Activated naive CD8-positive, alpha-beta T cell (primary cell): ENCODE data around the gene OGFR.

Experiments
- H3K27ac Mint-ChIP-seq: one replicate; pipeline ENCODE4 v1.8.0; 2021; ENCODE audit warnings: mixed read lengths
- H3K27me3 Mint-ChIP-seq: one replicate; pipeline ENCODE4 v1.8.0; 2021; ENCODE audit warnings: mixed read lengths
- H3K36me3 Mint-ChIP-seq: one replicate; pipeline ENCODE4 v1.8.0; 2021; ENCODE audit warnings: mixed read lengths
- H3K4me1 Mint-ChIP-seq: one replicate; pipeline ENCODE4 v1.8.0; 2021; ENCODE audit warnings: low read depth, mixed read lengths
- H3K4me3 Mint-ChIP-seq: one replicate; pipeline ENCODE4 v1.8.0; 2021; ENCODE audit warnings: mild to moderate bottlenecking, mixed read lengths
- H3K9me3 Mint-ChIP-seq: one replicate; pipeline ENCODE4 v1.8.0; 2021; ENCODE audit warnings: low read depth, mixed read lengths

OGFR gene

DNA sequence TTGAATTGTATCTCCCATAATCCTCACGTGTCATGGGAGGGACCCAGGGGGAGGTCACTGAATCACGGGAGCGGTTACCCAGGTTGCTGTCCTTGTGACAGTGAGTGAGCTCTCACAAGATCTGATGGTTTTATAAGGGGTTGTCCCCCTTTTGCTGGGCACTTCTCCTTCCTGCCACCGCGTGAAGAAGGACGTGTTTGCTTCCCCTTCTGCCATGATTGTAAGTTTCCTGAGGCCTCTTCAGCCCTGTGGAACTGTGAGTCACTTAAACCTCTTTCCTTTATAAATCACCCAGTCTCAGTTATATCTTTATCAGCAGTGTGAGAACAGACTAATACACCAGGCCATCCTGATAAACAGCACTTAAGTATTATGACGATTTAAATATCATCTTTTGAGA is 17.3 kb upstream of the OGFR start:
- Mint-ChIP-seq H3K27ac (no peak overlapping the region), H3K27me3 (no peaks in the 10 kb centered on the region)

DNA sequence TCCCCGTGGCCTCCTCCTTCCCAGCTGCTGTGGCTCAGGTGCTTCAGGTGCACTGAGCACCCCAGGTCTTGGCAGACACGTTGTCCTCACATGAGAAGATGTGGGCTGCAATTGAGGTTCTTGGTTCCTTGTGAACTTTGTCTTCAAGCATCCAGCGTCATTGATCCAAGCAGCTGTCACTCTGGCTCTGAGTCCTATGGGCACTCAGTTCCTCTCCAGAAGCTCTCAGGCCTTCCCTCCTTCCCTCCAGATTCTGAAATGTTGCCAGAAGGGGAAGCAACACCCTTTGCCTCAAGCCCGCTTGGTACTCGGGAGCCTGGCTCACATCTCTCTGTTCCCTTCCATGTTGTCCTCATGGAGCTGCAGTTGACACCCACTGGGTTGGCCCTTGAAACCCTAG is 16.8 kb upstream of the OGFR start:
- no peak overlapping the region for H3K27ac Mint-ChIP-seq
- H3K4me3 Mint-ChIP-seq, result no peak overlapping the region
- peaks cover 17% of the 10 kb centered on the region for H3K4me1 Mint-ChIP-seq
- no peaks in the 10 kb centered on the region for H3K27me3 Mint-ChIP-seq
- no peaks in the 10 kb centered on the region for H3K9me3 Mint-ChIP-seq
- H3K36me3 Mint-ChIP-seq, result no peaks in the 10 kb centered on the region

More for the DNA sequence above, 17.3 kb upstream of the OGFR start:
- Mint-ChIP-seq H3K4me1 (peaks cover 18% of the 10 kb centered on the region), H3K4me3 (no peak overlapping the region), H3K9me3 (no peaks in the 10 kb centered on the region), H3K36me3 (no peaks in the 10 kb centered on the region)

DNA sequence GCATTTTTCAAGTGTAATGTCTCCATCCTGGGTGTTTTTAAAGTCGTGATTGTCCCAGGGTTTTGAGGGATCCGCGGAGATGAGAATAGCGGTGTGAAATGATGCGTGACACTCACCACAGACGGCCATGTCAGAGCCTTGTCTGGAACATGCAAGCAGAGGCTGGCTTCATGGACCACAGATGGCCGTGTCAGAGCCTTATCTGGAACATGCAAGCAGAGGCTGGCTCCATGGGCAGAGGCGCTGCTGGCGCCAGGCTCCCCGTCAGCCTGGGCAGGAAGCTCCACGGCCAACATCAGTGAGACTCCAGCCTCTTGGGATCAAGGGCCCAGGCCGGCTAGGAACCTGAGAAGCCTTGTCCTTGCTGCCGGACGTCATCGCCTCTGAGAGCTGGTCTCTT is 16.0 kb upstream of the OGFR start:
- Mint-ChIP-seq H3K27me3 (no peaks in the 10 kb centered on the region), H3K4me3 (no peak overlapping the region), H3K9me3 (no peaks in the 10 kb centered on the region), H3K4me1 (peaks cover 25% of the 10 kb centered on the region), H3K36me3 (no peaks in the 10 kb centered on the region), H3K27ac (no peak overlapping the region)

DNA sequence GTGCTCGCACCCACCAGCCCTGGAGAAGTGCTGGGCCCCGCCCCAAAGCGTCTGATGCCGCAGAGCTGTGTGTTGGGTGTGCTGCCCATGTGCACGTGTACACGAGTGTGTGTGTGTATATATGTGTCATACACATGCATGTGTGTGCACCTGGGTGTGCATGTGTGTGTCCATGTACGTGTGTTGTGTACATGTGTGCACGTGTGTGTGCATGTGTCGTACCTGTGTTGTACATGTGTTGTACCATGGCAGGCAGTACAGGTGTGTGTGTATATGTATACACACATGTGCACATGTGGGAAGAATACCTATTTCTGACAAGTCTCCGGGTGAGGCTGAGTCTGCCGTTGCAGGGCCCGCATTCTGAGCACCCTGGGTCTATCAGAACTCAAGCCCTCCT is 14.6 kb upstream of the OGFR start:
- no peaks in the 10 kb centered on the region for H3K36me3 Mint-ChIP-seq
- H3K27ac Mint-ChIP-seq, result no peak overlapping the region
- H3K9me3 Mint-ChIP-seq, result no peaks in the 10 kb centered on the region
- H3K27me3 Mint-ChIP-seq, result no peaks in the 10 kb centered on the region
- no peak overlapping the region for H3K4me3 Mint-ChIP-seq
- peaks cover 30% of the 10 kb centered on the region for H3K4me1 Mint-ChIP-seq

DNA sequence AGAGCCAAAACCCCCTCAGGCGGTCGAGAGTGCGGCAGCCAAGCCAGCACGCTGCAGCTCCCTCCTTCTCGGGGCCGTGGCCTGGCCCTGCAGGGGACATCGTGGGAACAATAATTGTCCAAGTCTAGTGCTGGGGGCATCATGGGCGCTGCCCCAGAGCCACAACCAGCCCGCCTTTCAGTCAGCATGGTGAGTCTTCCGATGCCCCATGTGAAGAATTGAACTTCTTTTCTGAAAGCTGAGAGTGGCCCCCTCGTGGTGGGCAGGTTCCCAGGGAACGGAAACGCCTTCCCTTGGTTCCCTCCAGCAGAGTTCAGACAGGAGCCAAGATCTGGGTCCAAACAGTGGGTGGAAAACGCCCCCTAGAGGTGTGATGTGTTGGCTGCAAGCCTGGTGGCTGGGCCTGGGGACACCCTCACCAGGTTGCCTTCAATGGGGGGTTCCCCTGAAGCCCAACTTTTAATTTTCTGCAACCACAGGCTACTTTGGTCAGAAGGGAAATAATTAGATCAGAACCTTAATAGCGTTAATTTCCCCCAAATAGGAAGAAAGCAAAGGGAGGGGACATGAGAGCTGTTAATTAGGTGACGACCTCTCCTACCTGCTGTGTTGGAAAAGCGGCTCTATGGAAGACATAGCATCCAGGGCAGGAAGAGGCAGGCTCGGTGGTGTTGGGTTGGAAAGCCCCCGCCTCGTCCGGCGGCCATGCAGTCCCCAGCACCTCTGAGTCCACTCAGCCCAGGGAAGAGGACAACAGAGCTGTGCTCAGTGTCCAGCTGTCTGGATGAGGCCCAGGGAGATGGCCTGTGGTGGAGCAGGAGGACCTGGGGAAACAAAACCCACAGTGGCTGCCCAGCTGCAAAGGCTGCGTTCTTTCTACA is 13.1 kb upstream of the OGFR start:
- H3K9me3 Mint-ChIP-seq, result no peaks in the 10 kb centered on the region
- no peaks in the 10 kb centered on the region for H3K36me3 Mint-ChIP-seq
- peak overlapping the region; percentile 22 for H3K27ac Mint-ChIP-seq
- peak overlapping the region; percentile 30 for H3K4me3 Mint-ChIP-seq
- H3K27me3 Mint-ChIP-seq, result no peaks in the 10 kb centered on the region
- peaks cover 32% of the 10 kb centered on the region for H3K4me1 Mint-ChIP-seq

DNA sequence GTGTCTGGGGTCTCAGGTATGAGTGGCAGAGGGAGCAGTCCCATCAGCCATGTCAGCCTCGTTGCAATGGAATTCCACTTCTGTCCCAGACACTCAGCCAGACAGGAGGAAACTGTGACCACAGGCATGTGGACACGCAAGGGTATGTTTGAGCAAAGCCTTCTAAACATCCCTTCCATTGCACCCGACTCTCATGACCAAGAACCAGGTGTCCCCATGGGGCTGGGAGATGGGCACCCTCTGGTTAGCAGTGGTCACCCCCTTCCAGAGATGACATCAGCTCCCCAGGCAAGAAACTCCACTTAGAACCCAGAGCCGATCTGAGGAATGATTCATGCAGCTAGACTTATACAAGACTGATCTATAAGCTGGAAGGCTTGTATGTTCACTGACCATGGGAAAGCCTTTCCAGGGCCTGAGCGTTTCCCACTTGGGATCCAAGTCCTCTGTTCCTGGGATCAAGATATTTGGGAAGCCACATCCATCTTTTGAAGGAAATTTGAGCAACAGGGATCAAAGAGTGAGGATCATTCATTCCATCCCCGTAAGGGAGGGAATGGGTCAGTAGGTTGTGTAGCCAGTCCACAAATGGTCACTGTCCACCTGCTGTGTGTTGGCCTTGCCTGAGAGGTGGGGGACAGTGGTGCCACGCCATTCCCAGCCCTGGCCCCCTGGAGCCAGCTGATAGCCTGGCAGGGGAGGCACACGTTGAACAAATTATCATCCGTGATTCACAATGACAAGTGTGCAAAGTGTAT is 12.3 kb upstream of the OGFR start:
- Mint-ChIP-seq H3K9me3 (no peaks in the 10 kb centered on the region), H3K4me3 (no peak overlapping the region), H3K4me1 (peaks cover 30% of the 10 kb centered on the region), H3K36me3 (no peaks in the 10 kb centered on the region), H3K27me3 (no peaks in the 10 kb centered on the region), H3K27ac (no peak overlapping the region)

DNA sequence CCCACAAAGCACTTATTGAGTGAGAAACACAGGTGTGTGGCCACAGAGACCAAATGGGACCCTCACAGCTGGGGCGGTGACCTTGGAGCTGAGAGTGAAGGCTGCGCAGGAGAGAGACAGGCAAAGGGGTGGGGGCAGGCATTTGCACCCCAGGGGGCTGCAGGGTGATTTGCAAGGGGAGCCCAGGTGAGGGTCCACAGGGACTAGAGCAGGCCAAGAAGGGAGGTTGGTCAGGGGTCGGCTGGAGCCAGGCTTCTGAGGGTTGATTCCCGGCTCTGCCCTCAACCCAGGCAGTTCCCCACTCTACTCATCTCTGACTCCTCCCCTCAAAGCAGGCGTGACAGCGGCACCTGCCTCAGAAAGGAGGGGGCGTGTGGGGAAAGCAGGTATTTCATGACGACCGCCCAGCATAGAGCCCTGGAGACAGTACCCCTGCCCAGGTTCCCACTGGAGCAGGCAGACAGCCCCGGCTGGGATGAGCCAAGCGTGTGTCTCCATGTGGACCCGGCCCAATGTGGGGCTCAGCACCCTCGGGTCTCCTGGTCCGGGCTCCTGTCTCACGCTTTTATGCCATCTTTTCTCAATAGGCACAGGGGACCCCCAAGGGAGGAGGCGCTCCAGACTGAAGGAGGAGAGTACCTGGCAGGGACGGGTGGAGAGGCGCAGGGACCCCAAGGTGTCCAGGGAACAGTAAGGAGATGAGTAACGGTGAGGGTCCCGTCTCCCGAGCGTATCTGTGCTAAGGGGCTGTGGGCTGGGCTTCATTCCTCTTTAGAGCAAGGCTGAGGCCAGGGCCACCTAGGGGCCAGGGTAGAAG is 11.5 kb upstream of the OGFR start:
- Mint-ChIP-seq H3K4me1 (peaks cover 32% of the 10 kb centered on the region), H3K4me3 (peak overlapping the region; percentile 69), H3K9me3 (no peaks in the 10 kb centered on the region), H3K36me3 (no peaks in the 10 kb centered on the region), H3K27ac (peak overlapping the region; percentile 78), H3K27me3 (no peaks in the 10 kb centered on the region)

DNA sequence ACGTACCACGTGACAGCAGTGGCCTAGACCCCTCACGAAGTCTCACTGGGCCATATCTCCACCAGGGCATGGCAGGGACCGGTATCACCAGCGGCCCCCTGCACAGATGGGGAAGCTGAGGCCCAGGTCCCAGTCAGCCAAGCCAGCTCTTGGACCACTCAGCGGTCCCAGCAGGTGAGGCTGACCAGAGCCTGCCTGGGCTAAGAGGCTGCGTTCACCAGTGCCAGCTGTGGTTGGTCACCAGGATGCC is 11.0 kb upstream of the OGFR start:
- Mint-ChIP-seq H3K9me3 (no peaks in the 10 kb centered on the region), H3K4me3 (peak overlapping the region; percentile 69), H3K36me3 (no peaks in the 10 kb centered on the region), H3K27me3 (no peaks in the 10 kb centered on the region), H3K4me1 (peaks cover 36% of the 10 kb centered on the region), H3K27ac (peak overlapping the region; percentile 78)

DNA sequence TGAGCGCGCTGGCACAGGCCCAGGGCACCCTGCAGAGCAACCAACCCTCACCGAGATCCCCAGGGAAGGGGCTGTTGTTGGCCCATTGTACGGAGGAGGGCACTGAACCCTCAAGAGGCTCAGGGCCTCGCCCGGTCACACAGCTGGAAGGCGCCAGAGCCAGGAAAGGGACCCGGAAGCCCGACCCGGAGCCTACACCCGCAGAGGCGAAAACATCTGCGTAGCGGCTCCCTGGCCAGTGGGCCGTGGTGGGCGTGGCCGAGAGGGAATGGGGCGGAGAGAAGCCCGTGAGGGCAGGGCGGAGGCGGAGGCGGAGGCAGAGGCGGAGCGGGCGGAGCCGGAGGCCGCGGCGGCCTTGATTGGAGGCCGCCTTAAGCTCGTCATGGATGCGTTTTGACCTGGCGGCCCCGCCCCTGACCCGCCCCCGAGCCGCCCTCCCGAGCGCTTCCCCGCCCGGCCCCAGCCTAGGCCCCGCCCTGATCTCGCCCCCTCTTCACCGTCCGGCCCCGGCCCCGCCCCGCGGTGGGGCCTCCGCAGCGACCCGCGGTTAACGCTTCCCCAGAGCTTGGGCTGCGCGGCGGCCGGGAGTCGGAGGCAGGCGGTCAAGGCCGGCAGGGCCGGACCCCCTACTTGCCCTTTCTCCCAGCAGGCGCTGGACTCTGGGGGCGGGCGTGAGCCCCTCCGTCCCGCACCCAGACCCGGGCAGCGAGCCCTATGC is 10.5 kb upstream of the OGFR start:
- Mint-ChIP-seq H3K9me3 (no peaks in the 10 kb centered on the region), H3K27me3 (no peaks in the 10 kb centered on the region), H3K4me1 (peaks cover 37% of the 10 kb centered on the region), H3K27ac (peak overlapping the region; percentile 86), H3K36me3 (no peaks in the 10 kb centered on the region), H3K4me3 (peak overlapping the region; percentile 91)

DNA sequence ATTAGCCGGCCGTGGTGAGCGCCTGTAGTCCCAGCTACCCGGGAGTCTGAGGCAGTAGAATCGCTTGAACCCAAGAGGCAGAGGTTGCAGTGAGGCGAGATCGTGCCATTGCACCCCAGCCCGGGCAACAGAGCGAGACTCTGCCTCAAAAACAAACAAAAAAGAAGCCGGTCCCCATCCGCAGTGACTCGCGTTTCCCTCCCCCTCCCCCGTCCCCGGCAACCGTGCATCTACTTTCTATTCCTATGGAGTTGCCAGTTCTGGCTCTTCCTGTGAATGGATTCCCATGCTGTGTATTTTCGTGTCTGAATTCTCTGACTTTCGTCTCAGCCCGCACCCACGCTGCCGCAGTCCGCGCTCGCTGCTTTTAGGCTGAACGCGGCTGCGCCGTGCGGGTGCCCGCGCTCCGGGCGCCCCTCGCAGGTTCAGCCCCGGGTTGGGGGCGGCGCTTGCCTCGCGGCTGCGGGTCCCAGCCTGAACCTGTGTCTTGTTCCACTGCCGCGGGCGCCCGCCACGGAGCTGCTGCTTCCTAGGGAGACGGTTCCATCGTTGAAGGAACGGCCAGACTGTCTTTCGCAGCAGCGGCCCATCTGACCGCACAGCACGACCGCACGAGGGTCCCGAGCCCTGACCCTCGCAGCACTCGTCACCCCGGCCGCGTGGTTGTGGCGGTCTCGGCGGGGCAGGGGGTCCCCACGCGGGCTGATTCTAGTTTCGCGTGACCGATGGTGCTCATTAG is 9.4 kb upstream of the OGFR start:
- Mint-ChIP-seq H3K4me3 (peak overlapping the region; percentile 91), H3K4me1 (peaks cover 37% of the 10 kb centered on the region), H3K27me3 (no peaks in the 10 kb centered on the region), H3K36me3 (no peaks in the 10 kb centered on the region), H3K9me3 (no peaks in the 10 kb centered on the region), H3K27ac (peak overlapping the region; percentile 96)

DNA sequence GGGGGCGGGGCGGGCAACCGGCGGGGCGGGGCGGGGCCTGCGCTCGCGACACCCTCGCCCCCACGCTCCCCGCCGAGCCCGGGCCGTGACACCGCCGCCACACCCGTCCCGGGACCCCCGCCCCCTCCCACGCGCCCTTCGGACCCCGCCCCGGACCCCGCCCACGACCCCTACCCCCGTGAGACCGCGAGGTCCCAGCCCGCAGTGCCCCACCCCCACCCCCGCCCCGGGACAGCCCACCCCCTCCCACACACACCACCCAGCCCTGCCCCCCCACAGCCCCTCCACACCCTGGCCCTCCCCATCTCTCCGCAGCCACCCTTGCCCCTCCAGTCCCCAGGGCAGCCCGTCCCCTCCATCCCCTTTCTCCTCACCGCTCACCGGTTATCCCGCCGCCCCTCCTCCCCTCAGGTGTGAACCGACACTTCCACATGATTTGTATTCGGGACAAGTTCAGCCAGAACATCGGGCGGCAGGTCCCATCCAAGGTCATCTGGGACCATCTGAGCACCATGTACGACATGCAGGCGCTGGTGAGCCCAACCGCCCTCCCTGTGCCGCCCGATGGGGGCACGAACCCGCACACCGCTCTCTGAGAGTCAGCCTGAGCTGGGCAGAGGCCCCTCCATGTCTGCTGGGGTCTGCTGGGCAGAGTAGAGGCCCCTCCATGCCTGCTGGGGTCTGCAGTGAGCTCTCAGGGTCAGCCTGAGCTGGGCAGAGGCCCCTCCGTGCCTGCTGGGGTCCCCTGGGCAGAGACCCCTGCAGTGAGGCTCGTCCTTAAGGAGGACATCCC is 7.7 kb upstream of the OGFR start:
- Mint-ChIP-seq H3K36me3 (no peaks in the 10 kb centered on the region), H3K9me3 (no peaks in the 10 kb centered on the region), H3K4me1 (peaks cover 28% of the 10 kb centered on the region), H3K27ac (peak overlapping the region; percentile 79), H3K27me3 (no peaks in the 10 kb centered on the region), H3K4me3 (peak overlapping the region; percentile 78)

DNA sequence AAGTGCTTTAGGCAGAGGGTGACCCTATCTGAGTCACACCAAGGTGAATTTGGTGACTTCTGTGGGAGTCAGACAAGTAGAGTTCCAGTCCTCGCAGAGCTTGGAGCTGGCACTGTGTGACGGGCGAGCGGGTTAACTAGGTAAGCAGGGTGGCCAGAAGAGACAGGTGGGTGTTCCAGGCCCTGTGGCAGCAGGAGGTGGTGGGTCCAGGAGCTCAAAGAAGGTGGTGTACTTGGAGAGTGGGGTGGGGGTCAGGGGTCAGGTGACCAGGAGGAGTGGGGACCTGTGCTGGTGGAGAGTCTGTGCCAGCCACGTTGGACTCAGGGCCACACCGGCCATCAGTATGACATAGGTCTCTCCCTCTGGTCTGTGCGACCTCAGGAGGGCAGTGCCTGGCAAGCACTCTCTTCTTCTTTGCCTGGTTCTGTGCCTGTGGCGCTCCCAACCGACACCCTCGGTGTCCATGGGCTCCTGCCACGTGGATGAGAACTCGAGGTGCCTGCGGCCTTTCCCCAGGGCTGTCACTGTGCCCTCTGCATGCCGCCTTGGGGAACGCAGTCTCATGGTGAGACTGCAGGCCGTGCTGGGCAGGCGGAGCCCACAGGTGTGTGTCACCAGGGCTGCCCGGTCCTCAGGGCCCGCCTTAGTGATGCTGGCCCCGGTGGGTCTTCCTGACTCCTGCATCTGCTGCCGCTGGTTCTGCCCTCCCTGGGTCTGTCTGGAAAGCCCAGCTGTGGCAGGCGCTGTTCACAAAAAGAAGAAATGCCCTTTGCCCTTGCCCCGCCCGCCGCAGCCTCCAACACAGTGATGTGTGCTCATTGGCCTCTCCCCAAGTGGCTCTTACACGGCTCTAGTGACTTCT is 6.7 kb upstream of the OGFR start:
- Mint-ChIP-seq H3K4me3 (peak overlapping the region; percentile 78), H3K27ac (peak overlapping the region; percentile 79), H3K36me3 (no peaks in the 10 kb centered on the region), H3K9me3 (no peaks in the 10 kb centered on the region), H3K4me1 (peaks cover 26% of the 10 kb centered on the region), H3K27me3 (no peaks in the 10 kb centered on the region)

DNA sequence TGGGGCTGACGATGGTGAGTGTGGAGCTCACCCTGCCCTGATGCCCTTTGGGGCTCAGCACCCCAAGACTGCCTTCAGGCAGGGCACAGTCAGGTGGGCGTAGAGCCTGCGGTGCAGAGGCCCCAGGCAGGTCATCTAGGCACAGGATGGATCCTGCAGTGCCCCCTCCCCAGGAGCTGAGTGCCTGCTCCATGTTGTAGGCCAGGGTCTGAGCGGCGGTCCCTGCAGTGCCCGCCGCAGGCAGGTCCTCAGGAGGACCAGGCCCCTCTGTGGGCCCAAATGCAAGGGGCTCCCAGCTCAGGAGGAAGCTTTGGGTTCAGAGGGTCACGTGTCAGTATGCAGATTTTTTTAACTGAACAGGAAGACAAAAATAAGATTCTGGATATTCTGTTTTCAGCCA is 5.6 kb upstream of the OGFR start:
- Mint-ChIP-seq H3K27ac (no peak overlapping the region), H3K4me3 (no peak overlapping the region), H3K9me3 (no peaks in the 10 kb centered on the region), H3K27me3 (no peaks in the 10 kb centered on the region), H3K36me3 (no peaks in the 10 kb centered on the region), H3K4me1 (peaks cover 19% of the 10 kb centered on the region)
